HEK293 (cell line): ENCODE data around the gene EEF2K.

Experiments used
- CTCF ChIA-PET: fragments of 350-600 bp; formaldehyde crosslinking; extraction: SDS; loops from one replicate; lab custom pipeline; 2021; ENCODE audit warnings: antibody characterized with exemption; lab: Yijun Ruan, JAX
- POLR2A ChIA-PET: fragments of 300-600 bp; formaldehyde crosslinking; extraction: SDS; loops from one replicate; lab custom pipeline; 2020; ENCODE audit warnings: antibody characterized with exemption, inconsistent platforms; lab: Yijun Ruan, JAX
- H3K27ac ChIP-seq: fragments of 200-500 bp; sonication (Bioruptor generic); 2 replicates; pipeline ENCODE4 v1.5.1; 2014; ENCODE audit warnings: low read depth, low read length, control low read depth, inconsistent platforms; ENCODE audit errors: extremely low read depth
- H3K36me3 ChIP-seq, 2 experiments: fragments of 200-500 bp in 1 of 2; sonication (Bioruptor generic) in 1 of 2; 1 replicate in 1 of 2; 2 replicates in 1 of 2; pipeline ENCODE4 v1.5.1; 2014 to 2017; ENCODE audit warnings: inconsistent platforms in 2 of 2, low read length in 2 of 2; ENCODE audit not compliant: control insufficient read depth in 2 of 2, insufficient read depth in 1 of 2
- H3K4me1 ChIP-seq: fragments of 200-500 bp; sonication (Bioruptor generic); 2 replicates; pipeline ENCODE4 v1.5.1; 2014; ENCODE audit warnings: mild to moderate bottlenecking, low read length, inconsistent platforms; ENCODE audit not compliant: control insufficient read depth, insufficient read depth
- H3K4me3 ChIP-seq: 2 replicates; pipeline ENCODE4 v1.5.1; 2011; ENCODE audit warnings: low read depth, mild to moderate bottlenecking, control low read depth, low read length, moderate library complexity
- H3K9me3 ChIP-seq: fragments of 200-500 bp; sonication (Bioruptor generic); 2 replicates; pipeline ENCODE4 v1.5.1; 2014; ENCODE audit warnings: low read depth, low read length, inconsistent platforms; ENCODE audit not compliant: control insufficient read depth, insufficient read depth
- GLIS1 ChIP-seq: fragments of 450-650 bp; formaldehyde crosslinking; IDR thresholded peaks from 2 replicates; pipeline ENCODE4 v1.5.1; 2016; ENCODE audit warnings: missing biosample characterization, missing genetic modification characterization
- INSM2 ChIP-seq: fragments of 450-650 bp; formaldehyde crosslinking; IDR thresholded peaks from 2 replicates; pipeline ENCODE4 v1.5.1; 2016; ENCODE audit warnings: missing biosample characterization, missing genetic modification characterization
- MYNN ChIP-seq: fragments of 450-650 bp; formaldehyde crosslinking; IDR thresholded peaks from 2 replicates; pipeline ENCODE4 v1.5.1; 2016; ENCODE audit warnings: missing biosample characterization, missing genetic modification characterization, borderline replicate concordance
- PRDM4 ChIP-seq: fragments of 450-650 bp; formaldehyde crosslinking; IDR thresholded peaks from 2 replicates; pipeline ENCODE4 v1.5.1; 2017; ENCODE audit warnings: missing biosample characterization, missing genetic modification characterization
- PRDM6 ChIP-seq: fragments of 450-650 bp; formaldehyde crosslinking; IDR thresholded peaks from 2 replicates; pipeline ENCODE4 v1.5.1; 2017; ENCODE audit warnings: missing biosample characterization, missing genetic modification characterization
- RBAK ChIP-seq: fragments of 450-650 bp; formaldehyde crosslinking; IDR thresholded peaks from 2 replicates; pipeline ENCODE4 v1.5.1; 2016; ENCODE audit warnings: missing biosample characterization, missing genetic modification characterization
- WT1 ChIP-seq: fragments of 450-650 bp; formaldehyde crosslinking; IDR thresholded peaks from 2 replicates; pipeline ENCODE4 v1.5.1; 2016; ENCODE audit warnings: missing biosample characterization, missing genetic modification characterization
- ZNF10 ChIP-seq: fragments of 450-650 bp; formaldehyde crosslinking; IDR thresholded peaks from 2 replicates; pipeline ENCODE4 v1.5.1; 2017; ENCODE audit warnings: missing biosample characterization, missing genetic modification characterization
- ZNF148 ChIP-seq: fragments of 450-650 bp; formaldehyde crosslinking; IDR thresholded peaks from 2 replicates; pipeline ENCODE4 v1.5.0; 2017; ENCODE audit warnings: missing biosample characterization, missing genetic modification characterization, borderline replicate concordance
- ZNF157 ChIP-seq: fragments of 450-650 bp; formaldehyde crosslinking; IDR thresholded peaks from 2 replicates; pipeline ENCODE4 v1.5.1; 2016; ENCODE audit warnings: missing biosample characterization, missing genetic modification characterization
- ZNF184 ChIP-seq: fragments of 450-650 bp; IDR thresholded peaks from 2 replicates; pipeline ENCODE4 v1.5.1; 2018; ENCODE audit warnings: missing biosample characterization, mild to moderate bottlenecking, missing genetic modification characterization
- ZNF23 ChIP-seq: fragments of 450-650 bp; formaldehyde crosslinking; IDR thresholded peaks from 2 replicates; pipeline ENCODE4 v1.5.1; 2016; ENCODE audit warnings: missing biosample characterization, missing genetic modification characterization, borderline replicate concordance
- ZNF37A ChIP-seq: fragments of 450-650 bp; IDR thresholded peaks from 2 replicates; pipeline ENCODE4 v1.5.1; 2018; ENCODE audit warnings: missing biosample characterization, missing genetic modification characterization
- ZNF423 ChIP-seq: fragments of 450-650 bp; formaldehyde crosslinking; IDR thresholded peaks from 2 replicates; pipeline ENCODE4 v1.5.1; 2016; ENCODE audit warnings: missing biosample characterization, missing genetic modification characterization
- ZNF473 ChIP-seq: fragments of 450-650 bp; formaldehyde crosslinking; IDR thresholded peaks from 2 replicates; pipeline ENCODE4 v1.5.1; 2017; ENCODE audit warnings: missing biosample characterization, missing genetic modification characterization
- ZNF600 ChIP-seq: fragments of 450-650 bp; formaldehyde crosslinking; IDR thresholded peaks from 2 replicates; pipeline ENCODE4 v1.5.1; 2016; ENCODE audit warnings: missing biosample characterization, missing genetic modification characterization
- ZNF621 ChIP-seq: fragments of 450-650 bp; formaldehyde crosslinking; IDR thresholded peaks from 2 replicates; pipeline ENCODE4 v1.5.1; 2017; ENCODE audit warnings: missing biosample characterization, missing genetic modification characterization
- ZNF692 ChIP-seq: fragments of 450-650 bp; formaldehyde crosslinking; IDR thresholded peaks from 2 replicates; pipeline ENCODE4 v1.5.1; 2016; ENCODE audit warnings: missing biosample characterization, missing genetic modification characterization
- ZNF701 ChIP-seq: fragments of 450-650 bp; formaldehyde crosslinking; IDR thresholded peaks from 2 replicates; pipeline ENCODE4 v1.5.1; 2016; ENCODE audit warnings: missing biosample characterization, missing genetic modification characterization
- ZNF837 ChIP-seq: fragments of 450-650 bp; formaldehyde crosslinking; IDR thresholded peaks from 2 replicates; pipeline ENCODE4 v1.5.1; 2016; ENCODE audit warnings: missing biosample characterization, missing genetic modification characterization

The EEF2K gene

GRCh38 chr16:22255335-22255734 is 49.3 kb downstream of the EEF2K start:
- no peak for TF ChIP-seq PRDM4 (tag by site-specific recombination)
- TF ChIP-seq ZNF473 (tag by site-specific recombination): no peak
- no peak for TF ChIP-seq ZNF157 (tag by site-specific recombination)
- TF ChIP-seq ZNF184: no peak
- TF ChIP-seq ZNF837 (tag by site-specific recombination): no peak
- TF ChIP-seq ZNF10 (tag by site-specific recombination): no peak
- no peak for TF ChIP-seq ZNF692 (tag by site-specific recombination)
- TF ChIP-seq ZNF37A (tag by site-specific recombination): no peak
- no peak for TF ChIP-seq INSM2
- TF ChIP-seq GLIS1 (tag by site-specific recombination): no peak
- TF ChIP-seq ZNF423: no peak
- TF ChIP-seq ZNF23 (tag by site-specific recombination): no peak
- no peak for TF ChIP-seq RBAK
- TF ChIP-seq ZNF701 (tag by site-specific recombination): no peak
- no peak for TF ChIP-seq ZNF621 (tag by site-specific recombination)
- TF ChIP-seq MYNN: no peak
- Histone ChIP-seq H3K4me1 (no peaks in the 10 kb centered on the region), H3K36me3 (peaks cover 0 to 72% of the 10 kb centered on the region in 2 experiments; a peak in 2 of 3 replicates), H3K9me3 (no peaks in the 10 kb centered on the region), H3K27ac (no peak overlapping the region), H3K4me3 (no peak overlapping the region)
- ChIA-PET CTCF (interaction anchor here (0.6 kb wide), 1 partner anchor 13 kb away, joined by 4 read pairs; no protein-coding TSS in a partner anchor), POLR2A (no interaction called here)

GRCh38 chr16:22257440-22257839 is 51.4 kb downstream of the EEF2K start:
- Histone ChIP-seq H3K4me1 (no peaks in the 10 kb centered on the region), H3K4me3 (no peak overlapping the region), H3K9me3 (no peaks in the 10 kb centered on the region), H3K36me3 (peaks cover 0 to 68% of the 10 kb centered on the region in 2 experiments; a peak in 2 of 3 replicates), H3K27ac (no peak overlapping the region)
- POLR2A ChIA-PET: no interaction called here
- no peak for TF ChIP-seq ZNF600
- TF ChIP-seq ZNF148 (tag by site-specific recombination): no peak
- TF ChIP-seq WT1: no peak
- no peak for TF ChIP-seq PRDM6
- CTCF ChIA-PET: no interaction called here
